DMS 273 (cell line): ENCODE results near the gene STX2.
"Not testable (repeated sequence)": the region's sequence is repeated elsewhere in the genome, so short reads cannot be mapped to it uniquely, and the experiment has no call there.

Experiments used
- DNase-seq: peaks from one replicate; lab custom pipeline; 2025; ENCODE audit not compliant: unreplicated experiment; lab: John Stamatoyannopoulos, UW

STX2 gene

DNA sequence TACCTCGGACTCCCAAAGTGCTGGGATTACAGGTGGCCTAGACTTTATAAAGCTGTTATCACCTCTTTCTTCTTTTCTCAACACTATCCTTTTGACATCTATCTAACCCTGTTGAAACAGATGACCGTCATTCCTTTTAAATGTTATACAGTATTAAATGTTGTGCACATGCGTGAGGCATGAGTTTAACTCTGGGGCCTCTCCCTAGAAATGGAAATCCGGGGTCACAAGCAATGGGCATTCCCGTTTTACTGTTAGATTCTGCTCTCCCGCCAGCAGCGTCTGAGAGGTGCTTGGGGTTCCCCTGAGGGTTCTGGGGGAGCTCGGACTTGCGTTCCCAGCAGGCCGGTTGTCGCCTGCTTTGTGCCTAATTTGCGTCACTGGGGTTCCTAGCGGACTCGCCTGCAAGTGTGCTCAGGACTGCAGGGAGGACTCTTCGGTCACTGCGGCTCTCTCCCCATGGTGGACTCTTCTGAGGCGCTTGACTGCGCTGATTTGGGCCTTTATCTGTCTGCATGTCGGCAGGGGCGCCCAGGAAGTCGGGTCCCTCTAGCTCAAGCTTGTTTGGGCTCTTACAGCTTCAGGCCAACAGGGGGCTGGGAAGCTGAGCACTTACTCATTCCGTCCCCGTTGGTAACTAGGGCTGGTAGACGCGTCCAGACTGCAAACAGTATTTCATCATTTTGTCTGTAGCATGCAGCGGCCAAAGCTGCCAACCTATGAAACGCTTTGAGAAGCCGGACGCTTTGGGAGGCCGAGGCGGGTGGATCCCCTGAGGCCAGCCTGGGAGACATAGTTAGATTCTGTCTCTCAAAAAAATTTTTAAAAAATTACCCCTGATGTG lies 31.6 kb upstream of the STX2 start:
- peak; percentile 85 for DNase-seq

DNA sequence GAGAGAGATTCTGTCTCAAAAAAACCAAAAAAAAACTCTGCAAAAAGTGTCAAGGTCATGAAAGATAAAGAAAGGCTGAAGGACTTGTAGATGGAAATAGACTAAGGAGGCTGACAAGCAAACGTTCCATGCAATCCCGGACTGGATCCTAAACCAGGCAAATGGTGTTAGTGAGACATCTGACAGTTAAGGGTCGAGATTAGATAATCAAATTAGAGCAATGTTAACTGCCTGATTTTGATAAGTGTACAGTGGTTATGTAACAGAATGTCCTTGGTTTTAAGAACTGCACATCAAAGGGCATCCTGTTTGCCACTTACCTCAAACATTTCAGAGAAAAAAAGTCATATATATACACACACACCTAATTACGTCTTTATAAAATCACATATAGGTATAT lies 29.4 kb upstream of the STX2 start:
- DNase-seq = no peak

DNA sequence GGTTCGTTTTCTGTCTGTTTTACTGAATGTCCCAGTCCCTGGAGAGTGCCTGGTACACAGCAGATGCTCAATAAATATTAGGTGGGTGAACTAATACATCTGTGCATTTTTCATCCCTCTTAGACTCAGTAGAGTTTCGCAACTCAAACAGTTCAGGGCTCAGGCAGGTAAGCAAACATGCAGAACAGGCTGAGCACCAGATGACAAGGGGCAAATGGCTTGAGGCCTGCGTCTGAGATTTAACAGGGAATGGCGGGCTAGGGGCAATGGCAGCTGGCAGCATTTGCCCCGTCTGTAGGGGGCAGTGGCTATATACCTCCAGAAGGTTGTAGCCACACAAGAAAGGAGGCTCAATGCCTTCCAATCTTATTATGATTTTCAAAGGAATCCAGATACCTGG lies 24.2 kb upstream of the STX2 start:
- DNase-seq = no peak

DNA sequence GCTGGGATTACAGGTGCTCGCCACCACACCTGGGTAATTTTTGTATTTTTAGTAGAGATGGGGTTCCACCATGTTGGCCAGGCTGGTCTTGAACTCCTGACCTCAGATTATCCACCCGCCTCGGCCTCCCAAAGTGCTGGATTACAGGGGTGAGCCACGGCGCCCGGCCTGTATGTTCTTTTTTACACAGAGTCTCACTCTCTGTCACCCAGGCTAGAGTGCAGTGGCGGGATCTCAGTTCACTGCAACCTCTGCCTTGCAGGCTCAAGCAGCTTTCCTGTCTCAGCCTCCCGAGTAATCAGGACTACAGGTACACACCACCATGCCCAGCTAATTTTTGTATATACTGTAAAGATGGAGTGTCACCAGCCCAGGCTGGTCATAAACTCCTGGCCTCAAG lies 23.7 kb upstream of the STX2 start:
- DNase-seq = not testable (repeated sequence)

DNA sequence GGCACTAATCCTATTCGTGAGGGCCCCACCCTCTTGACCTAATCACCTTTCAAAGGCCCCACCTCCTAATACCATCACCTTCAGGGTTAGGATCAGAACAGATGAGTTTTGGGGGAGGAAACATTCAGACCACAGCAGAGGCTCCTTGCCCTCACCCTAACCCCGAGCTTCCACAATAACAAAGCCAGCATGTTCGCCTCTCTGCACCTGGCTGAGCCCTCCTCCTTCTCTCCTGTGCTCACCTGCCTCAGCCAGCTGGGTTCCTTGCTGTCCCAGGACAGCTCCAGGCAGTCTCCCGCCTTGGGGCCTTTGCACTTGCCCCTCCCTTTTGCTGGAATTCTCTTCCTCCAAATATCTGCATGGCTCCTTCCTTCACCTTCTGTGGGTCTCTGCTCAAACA lies 23.1 kb upstream of the STX2 start:
- no peak for DNase-seq

DNA sequence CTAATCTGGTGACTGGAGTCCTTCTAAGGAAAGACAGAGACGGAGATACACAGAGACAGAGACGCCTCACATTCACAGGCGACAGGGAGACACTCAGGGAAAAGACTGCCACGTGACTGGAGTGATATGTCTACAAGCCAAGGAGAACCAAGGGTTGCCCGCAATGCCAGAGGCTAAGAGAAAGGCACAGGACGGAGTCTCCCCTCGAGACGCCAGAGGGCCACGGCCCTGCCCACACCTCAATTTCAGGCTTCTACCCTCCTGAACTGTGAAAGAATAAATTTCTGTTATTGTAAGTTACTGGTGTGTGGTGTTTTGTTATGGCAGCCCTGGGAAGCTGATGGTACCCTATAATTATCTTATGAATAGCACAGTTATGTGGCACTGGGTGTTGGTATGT lies 21.3 kb upstream of the STX2 start:
- DNase-seq = no peak

DNA sequence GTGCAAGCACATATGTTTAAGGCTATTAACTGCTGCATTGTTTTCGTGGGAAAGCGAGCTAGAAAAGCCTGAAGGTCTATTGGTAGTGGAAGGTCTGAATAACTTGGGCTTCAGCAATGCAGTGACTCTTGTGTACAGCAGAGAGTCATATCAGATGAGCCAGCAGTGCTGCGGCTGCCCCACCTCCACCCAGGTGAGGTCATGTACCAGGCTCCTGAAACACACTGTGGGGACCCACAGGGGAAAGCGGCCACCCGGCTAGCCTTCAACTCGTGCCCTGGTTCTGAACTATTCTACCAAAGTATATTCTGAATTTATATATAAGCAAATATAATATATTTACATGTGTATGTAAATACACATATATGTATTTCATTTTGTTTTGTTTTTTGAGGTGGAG lies 20.1 kb upstream of the STX2 start:
- no peak for DNase-seq

DNA sequence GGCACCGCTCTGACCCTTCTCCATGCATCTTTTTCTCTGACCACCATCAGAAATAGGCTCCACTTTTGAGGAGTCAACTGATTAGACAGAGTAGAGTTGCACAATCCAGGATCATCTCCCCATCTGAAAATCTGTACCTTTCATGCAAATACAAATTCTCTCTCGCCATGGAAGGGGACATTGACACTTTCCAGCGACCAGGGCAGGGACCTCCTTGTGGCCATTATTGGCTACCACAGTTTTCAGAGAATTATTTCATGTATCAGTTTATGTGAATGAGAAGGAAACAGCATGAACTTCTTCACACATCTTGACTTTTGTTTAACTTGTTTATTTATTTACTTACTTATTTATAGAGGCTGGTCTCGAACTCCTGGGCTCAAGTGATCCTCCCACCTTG lies 19.0 kb upstream of the STX2 start:
- no peak for DNase-seq

DNA sequence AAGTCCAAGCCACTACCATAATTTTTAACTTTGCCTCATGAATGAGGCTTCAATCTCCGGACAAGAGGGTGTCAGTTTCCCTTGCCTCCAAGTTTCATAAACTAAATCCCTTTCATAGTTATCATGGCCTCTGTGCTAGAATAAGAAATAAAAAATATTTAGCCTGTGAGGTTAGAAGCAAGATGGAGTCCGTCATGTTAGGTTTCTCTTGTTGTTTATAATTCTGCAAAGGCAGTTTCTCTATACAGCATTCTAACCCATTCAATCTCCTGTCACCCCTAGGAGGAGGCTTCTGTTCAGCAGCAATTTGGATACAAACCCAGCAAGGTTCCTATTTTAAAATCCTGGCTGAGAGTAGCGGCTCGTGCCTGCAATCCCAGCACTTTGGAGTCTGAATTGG lies 17.0 kb upstream of the STX2 start:
- DNase-seq = no peak

DNA sequence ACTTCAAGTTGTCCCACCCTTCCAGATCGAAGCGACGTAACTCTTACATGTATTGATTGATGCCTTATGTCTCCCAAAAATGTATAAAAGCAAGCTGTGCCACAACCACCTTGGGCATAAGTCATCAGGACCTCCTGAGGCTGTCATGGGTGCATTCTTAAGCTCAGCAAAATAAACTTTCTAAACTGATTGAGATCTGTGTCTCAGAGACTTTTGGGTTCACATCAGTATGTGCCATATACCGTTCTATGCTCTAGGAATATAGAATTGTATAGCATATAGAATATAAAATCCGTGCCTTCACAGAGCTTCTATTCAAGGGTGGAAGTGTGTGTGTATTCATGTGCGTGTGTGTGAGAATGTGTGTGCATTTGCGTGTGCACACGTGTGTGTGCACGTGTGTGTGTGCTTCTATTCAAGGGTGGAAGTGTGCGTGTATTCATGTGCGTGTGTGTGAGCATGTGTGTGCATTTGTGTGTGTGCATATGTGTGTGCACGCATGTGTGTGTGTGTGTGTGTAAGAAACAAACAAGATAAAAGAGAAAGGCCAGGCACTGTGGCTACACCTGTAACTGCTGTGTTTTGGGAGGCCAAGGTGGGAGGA lies 11.5 kb upstream of the STX2 start:
- no peak for DNase-seq

DNA sequence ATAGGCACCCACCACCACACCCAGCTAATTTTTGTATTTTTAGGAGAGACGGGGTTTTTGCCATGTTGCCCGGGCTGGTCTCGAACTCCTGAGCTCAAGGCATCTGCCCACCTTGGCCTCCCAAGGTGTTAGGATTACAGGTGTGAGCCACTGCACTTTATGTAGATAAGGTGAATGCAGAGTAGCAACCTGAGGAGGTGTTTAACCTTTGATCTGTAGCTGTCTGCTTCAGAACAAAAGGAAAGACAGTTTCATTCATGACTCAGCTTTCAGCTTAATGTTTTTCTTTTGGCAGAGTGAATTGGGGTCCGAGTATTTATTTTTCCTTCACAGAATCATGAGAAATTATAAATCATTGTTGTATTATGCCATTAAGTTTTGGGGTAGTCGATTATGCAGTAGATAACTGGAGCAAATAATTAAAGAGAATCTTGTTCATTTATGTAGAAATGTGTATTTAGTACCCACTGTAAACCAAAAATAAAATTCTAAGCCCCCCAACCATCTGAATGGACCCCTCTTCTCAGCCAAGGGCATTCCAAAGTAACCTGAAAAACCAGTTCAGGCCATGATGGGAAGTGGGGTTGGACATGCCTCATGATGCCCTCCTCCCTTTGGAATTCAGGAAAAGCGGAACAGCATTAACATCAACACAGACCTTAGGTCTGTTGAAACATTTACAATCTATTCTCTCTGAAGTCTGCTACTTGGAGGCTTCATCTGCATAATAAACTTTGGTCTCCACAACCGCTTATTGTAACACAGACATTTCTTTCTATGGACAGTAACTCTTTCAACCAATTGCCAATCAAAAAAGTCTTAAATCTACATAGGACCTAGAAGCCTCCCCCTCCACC lies 10.7 kb upstream of the STX2 start:
- no peak for DNase-seq

DNA sequence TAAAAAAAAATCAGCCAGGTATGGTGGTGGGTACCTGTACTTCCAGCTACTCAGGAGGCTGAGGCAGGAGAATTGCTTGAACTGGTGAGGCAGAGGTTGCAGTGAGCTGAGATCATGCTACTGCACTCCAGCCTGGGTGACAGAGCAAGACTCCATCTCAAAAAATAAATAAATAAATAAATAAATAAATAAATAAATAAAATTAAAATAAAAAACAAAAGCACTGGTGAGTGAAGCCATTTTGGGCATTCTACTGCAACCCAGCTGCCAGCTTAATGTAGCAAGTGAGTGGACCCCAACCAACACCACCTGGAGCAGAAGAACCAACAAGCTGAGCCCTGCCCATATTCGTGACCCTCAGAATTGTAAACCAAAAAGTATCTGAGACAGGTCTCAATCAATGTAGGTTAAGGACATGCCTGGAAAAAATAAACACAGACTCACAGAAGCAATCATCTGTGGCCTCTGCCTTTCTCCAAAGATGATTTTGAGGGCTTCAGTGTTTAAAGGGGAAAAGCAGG lies 9.8 kb upstream of the STX2 start:
- not testable (repeated sequence) for DNase-seq

DNA sequence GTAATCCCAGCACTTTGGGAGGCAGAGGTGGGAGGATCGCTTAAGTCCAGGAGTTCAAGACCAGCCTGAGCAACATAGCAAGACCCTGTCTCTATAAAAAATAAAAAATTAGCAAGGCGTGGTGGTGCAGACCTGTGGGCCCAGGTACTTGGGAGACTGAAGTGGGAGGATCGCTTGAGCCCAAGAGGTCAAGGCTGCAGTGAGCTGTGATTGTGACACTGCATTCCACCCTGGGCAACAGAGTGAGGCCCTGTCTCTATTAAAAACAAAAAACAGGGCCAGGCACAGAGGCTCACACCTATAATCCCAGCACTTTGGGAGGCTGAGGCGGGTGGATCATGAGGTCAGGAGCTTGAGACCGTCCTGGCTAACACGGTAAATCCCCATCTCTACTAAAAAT lies 9.1 kb upstream of the STX2 start:
- DNase-seq = not testable (repeated sequence)

DNA sequence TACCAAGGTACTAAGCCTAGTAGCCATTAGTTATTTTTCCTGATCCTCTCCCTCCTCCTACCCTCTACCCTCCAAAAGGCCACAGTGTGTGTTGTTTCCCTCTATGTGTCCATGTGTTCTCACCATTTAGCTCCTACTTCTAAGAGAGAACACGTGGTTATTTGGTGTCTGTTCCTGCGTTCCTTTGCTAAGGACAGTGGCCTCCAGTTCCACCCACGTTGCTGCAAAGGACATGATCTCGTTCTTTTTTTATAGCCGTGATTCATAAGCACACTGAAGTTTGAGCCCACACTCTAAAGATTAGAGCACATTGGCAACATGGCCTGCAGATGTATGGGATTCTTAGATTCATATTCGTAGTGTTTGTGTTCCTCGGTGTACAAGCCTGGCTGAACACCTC lies 8.1 kb upstream of the STX2 start:
- no peak for DNase-seq

DNA sequence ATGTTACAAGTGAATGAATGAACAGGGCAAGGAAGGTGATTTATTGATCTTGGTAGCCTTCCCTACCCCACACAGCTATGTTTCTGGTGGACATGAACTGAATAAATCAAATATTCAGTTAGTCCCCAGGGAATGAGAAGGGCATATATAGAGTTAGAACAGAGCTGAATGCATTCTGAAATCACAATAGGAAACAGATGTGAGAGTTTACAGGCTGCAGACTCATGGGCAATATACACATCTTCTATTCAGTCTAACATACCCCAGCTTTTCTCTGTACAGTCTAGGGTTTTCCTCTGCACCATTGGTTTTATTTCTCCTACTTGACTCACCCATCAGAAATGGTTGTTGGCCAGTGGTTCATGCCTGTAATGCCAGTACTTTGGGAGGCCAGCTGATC lies 7.3 kb upstream of the STX2 start:
- DNase-seq = no peak

DNA sequence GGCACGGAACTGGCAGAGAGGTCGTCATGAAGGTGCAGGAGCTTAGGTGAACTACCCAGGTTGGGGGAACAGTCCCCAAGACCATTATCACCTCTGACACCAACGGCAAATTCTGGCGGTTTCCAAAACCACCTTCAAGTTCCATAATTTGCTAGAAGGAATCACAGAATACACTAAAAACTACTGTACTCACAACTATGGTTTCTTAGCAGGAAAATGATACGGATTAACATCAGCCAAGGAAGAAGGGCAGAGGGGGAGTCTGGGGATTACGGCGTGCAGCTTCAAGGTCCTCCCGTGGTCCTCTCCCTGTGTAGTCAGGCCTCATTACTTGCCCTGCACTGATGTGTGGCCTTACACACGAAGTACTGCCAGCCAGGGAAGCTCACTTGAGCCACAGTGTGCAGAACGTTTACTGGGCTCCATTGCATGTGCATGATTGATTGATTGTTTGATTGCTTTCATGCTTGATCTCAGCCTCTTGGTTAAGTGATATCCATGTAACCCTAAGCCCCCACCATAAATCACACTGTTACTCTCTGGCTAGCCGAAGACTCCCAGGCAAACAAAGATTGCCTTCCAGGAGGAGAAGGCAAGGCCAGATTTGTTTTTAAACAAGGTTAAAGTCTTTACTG lies 837 bp upstream of the STX2 start:
- DNase-seq = no peak

DNA sequence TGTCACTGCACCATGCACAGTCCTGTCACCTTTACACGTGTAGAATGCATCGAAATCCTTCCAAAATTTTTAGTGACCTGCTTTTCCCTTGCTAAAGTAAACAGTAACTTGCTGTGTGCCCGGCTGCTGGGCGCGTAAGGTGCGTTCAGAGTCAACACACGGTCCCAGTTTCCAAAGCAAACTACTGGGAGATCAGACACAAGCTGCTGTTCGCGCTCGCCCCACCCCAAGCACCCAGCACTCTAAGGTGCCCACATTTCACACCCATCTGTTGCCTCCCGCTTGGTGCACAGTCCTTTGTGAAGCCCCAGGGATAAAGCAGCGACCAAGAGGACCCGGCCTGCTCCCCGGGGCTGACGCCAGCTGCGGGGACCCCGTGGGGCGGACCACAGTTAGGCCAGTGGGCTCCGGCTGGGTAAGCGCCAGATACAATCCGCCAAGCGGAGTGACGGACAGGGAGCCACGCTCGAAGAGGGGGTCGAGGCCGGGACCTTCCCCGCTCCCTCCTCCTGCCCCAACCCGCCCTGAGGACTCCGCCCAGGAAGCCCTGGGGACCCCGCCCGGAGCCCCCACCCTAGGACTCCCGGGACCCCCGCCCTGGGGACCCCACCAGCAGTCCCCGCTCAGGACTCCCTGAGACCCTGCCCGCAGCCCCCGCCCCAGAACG lies 633 bp downstream of the STX2 start:
- DNase-seq = peak; percentile 49

DNA sequence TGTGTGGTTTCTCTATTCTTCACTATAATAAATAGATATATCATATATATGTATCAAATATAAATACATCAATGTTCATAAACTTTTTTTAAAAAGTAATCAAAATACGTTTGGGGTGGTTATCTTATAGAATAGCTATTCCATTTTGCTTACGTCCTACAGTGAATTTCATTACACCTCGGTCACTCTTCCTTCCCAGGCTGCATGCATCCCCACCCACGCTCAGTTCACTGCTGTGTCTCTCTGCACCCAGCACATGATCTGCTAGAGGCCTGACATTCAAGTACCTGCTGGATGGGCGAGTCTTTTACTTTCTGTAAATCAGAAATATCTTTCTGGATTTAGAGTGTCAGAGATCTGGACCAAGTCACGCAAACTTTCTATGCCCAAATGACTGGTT lies 3.6 kb downstream of the STX2 start:
- DNase-seq = no peak

DNA sequence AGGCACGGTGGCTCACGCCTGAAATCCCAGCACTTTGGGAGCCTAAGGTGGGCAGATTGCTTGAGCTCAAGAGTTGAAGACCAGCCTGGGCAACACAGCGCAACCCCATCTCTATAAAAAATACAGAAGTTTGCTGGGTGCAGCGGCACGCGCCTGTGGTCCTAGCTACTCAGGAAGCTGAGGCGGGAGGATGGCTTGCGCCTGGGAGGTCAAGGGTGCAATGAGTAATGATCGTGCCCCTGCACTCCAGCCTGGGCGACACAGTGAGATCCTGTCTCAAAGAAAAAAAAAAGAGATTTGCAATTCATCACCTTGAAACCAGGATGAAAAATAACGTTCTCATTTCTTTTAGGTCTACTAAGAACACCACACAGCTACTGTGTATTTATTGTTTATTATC lies 4.0 kb downstream of the STX2 start:
- no peak for DNase-seq

DNA sequence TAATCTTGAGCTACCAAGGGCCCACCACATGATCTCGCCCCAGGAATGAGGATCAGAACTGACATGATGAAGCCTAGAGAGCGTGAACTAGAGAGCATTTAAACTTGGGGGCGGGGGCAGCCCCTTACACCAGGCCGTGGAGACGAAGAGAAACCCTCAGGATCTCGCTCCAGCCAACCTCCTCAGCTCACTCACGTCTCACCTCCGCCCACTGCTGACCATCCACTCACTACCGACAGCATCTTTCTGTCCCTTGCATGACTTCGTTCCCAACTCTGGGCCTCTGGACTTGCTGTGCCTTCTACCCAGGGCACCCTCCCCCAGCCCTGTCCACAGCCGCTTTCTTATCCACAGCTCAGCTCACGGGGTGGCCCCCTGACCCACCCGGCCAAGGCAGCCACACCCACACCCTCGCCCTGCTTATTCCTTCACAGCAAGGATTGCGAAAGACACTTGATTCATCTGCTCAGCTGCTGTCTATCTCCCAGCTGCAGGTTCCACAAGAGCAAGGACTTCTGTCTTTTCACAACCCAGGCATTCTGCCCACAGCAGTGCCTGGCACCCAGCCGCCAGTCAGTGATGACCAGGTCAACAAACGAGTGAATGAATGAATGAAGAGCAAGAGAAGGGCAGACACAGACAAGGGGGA lies 6.4 kb downstream of the STX2 start:
- peak; percentile 7 for DNase-seq
